ENCODE data around the gene MSI2. TPM values are rescaled to one million over a fixed set of nuclear protein-coding genes. Genes with fewer than 3 reads are reported as not detected.

The MSI2 gene
- total RNA-seq, 1 donor from 2014 or later: 67.9 TPM

DNA sequence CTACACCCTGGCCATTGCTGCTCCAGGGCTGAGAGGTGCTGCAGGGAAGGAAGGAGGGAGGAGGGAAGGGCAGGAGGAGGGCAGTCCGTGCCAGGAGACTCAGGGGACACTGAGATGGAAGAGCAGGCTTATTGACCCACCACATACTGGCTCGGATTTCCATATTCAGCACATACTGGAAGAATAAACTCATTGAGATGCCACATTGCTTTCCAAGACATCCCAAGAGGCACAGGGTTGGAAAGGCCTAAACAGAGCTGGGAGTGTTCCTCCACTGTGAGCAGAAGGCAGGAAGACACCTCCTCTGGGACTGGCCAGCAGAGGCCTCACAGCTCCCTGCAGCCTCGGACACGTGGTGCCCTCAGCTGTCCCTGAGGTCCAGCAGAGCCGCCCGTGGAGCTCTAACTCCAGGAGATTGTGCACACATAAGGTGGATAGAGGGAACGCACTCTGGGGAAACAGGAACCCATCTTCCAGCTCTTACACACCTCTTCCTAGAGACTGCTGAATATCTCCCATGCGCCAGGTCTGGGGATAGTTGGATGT lies 471.4 kb downstream of the MSI2 start:
- H3K27ac ChIP-seq (ENCODE audit: low read depth, low read length): no peak overlapping the region
- H3K4me2 ChIP-seq (ENCODE audit: low read length): no peak overlapping the region
- no peak for DNase-seq (ENCODE audit: low read depth)
- no peaks in the 10 kb centered on the region for H3K4me1 ChIP-seq (ENCODE audit: insufficient read depth, low read length)
- no peak overlapping the region for H2AFZ ChIP-seq (ENCODE audit: low read depth, low read length)
- TF ChIP-seq EZH2 (IDR thresholded peaks at IDR 0.05; ENCODE audit: insufficient read depth, low read length): no peak
- TF ChIP-seq, protein P1, sequence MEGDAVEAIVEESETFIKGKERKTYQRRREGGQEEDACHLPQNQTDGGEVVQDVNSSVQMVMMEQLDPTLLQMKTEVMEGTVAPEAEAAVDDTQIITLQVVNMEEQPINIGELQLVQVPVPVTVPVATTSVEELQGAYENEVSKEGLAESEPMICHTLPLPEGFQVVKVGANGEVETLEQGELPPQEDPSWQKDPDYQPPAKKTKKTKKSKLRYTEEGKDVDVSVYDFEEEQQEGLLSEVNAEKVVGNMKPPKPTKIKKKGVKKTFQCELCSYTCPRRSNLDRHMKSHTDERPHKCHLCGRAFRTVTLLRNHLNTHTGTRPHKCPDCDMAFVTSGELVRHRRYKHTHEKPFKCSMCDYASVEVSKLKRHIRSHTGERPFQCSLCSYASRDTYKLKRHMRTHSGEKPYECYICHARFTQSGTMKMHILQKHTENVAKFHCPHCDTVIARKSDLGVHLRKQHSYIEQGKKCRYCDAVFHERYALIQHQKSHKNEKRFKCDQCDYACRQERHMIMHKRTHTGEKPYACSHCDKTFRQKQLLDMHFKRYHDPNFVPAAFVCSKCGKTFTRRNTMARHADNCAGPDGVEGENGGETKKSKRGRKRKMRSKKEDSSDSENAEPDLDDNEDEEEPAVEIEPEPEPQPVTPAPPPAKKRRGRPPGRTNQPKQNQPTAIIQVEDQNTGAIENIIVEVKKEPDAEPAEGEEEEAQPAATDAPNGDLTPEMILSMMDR (IDR thresholded peaks at IDR 0.05; ENCODE audit: insufficient read depth, low read depth, low read length): no peak
- peaks cover 17% of the 10 kb centered on the region for H3K4me1 Mint-ChIP-seq (ENCODE audit: low read depth, unreplicated experiment)
- no peaks in the 10 kb centered on the region for H3K36me3 ChIP-seq (ENCODE audit: insufficient read depth, low read length)
- H3K36me3 Mint-ChIP-seq (ENCODE audit: low read depth, unreplicated experiment): no peaks in the 10 kb centered on the region
- no peaks in the 10 kb centered on the region for H4K20me1 ChIP-seq (ENCODE audit: insufficient read depth, low read length)
- no peak overlapping the region for H3K27ac Mint-ChIP-seq (ENCODE audit: unreplicated experiment)
- no peak overlapping the region for H3K4me3 ChIP-seq (ENCODE audit: insufficient read depth, low read depth, low read length)
- H3K9me3 ChIP-seq (ENCODE audit: insufficient read depth, low read depth, low read length): no peaks in the 10 kb centered on the region
- H3K9ac ChIP-seq (ENCODE audit: low read length): no peak overlapping the region
- peaks cover 52% of the 10 kb centered on the region for H3K27me3 Mint-ChIP-seq (ENCODE audit: low read depth, unreplicated experiment)
- H3K9me3 Mint-ChIP-seq (ENCODE audit: unreplicated experiment): no peaks in the 10 kb centered on the region
- H3K79me2 ChIP-seq (ENCODE audit: insufficient read depth, low read length): no peaks in the 10 kb centered on the region
- peaks cover 20% of the 10 kb centered on the region for H3K27me3 ChIP-seq (ENCODE audit: insufficient read depth, low read length)
- H3K4me3 Mint-ChIP-seq (ENCODE audit: unreplicated experiment): no peak overlapping the region
- FAIRE-seq: no peak

DNA sequence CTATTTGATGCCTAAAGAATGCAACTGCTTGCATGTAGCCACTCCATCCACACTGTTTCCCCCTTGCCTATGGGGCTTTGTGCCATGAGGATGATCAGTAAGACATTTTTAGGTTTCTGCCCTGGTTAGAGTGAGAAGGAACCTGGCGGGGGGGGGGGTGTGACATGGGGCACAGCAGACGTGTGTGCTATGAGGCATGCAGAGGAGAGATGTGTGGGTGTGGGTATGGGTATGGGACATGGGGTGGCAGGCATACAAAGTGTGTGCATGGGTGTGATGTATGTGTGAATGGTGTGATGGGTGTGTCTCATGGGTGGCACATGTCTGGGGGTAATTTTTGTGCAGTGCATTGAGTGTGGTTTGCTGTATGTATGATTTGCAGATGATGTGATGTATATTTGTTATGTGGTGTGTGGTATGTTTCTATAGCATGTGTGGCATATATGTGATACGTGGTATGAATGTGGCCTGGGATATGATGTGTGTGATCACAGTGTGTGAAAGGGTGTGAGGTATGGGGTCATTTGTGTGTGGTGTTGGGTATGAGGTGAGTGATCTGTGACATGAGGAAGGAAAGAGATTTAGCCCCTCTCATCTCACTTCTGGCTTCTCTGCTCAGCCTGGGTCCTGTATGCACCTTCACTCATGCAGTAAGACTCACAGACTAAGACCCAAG lies 473.8 kb downstream of the MSI2 start:
- FAIRE-seq: no peak
- H3K27me3 Mint-ChIP-seq (ENCODE audit: low read depth, unreplicated experiment): peaks cover 53% of the 10 kb centered on the region
- H3K27ac Mint-ChIP-seq (ENCODE audit: unreplicated experiment): no peak overlapping the region

More for the DNA sequence above, 473.8 kb downstream of the MSI2 start:
- H3K9me3 ChIP-seq (ENCODE audit: insufficient read depth, low read depth, low read length): no peaks in the 10 kb centered on the region
- H3K9ac ChIP-seq (ENCODE audit: low read length): no peak overlapping the region
- no peaks in the 10 kb centered on the region for H3K36me3 ChIP-seq (ENCODE audit: insufficient read depth, low read length)
- no peak overlapping the region for H3K27ac ChIP-seq (ENCODE audit: low read depth, low read length)
- no peak overlapping the region for H2AFZ ChIP-seq (ENCODE audit: low read depth, low read length)
- no peak overlapping the region for H3K4me2 ChIP-seq (ENCODE audit: low read length)
- H3K4me3 ChIP-seq (ENCODE audit: insufficient read depth, low read depth, low read length): no peak overlapping the region
- Mint-ChIP-seq H3K4me1 (ENCODE audit: low read depth, unreplicated experiment) (no peaks in the 10 kb centered on the region), H3K36me3 (ENCODE audit: low read depth, unreplicated experiment) (no peaks in the 10 kb centered on the region), H3K4me3 (ENCODE audit: unreplicated experiment) (no peak overlapping the region), H3K9me3 (ENCODE audit: unreplicated experiment) (no peaks in the 10 kb centered on the region)
- H3K27me3 ChIP-seq (ENCODE audit: insufficient read depth, low read length): peaks cover 31% of the 10 kb centered on the region
- DNase-seq (ENCODE audit: low read depth): no peak
- H3K4me1 ChIP-seq (ENCODE audit: insufficient read depth, low read length): no peaks in the 10 kb centered on the region
- H4K20me1 ChIP-seq (ENCODE audit: insufficient read depth, low read length): no peaks in the 10 kb centered on the region
- no peaks in the 10 kb centered on the region for H3K79me2 ChIP-seq (ENCODE audit: insufficient read depth, low read length)
- no peak for TF ChIP-seq EZH2 (IDR thresholded peaks at IDR 0.05; ENCODE audit: insufficient read depth, low read length)
- TF ChIP-seq, protein P1 (IDR thresholded peaks at IDR 0.05; ENCODE audit: insufficient read depth, low read depth, low read length): no peak
